Measurements from ENCODE around the gene SPOCK3.
"Not testable (repeated sequence)": the region's sequence is repeated elsewhere in the genome, so short reads cannot be mapped to it uniquely, and the experiment has no call there.

Gene SPOCK3

DNA sequence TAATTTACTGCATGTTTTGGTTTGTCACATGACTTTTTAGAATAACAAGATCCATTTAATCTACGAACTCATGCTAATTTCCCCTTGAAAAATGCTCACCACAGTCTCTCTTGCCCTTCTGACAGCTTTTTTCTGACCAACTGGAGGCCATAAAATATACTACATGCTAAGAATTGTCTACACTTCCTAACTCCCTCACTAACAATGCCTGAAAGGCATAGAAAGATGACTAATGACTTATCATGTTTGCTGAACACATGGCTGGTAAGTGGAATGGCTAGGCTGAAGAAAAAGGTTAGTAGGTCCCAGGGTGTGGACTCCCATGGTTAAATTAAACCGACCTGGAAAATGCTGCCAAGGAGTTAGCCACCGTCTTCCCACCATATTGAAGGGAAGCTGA lies 309.9 kb downstream of the SPOCK3 start:
- peak in 1 of 3 experiments; percentile 18 for DNase-seq

DNA sequence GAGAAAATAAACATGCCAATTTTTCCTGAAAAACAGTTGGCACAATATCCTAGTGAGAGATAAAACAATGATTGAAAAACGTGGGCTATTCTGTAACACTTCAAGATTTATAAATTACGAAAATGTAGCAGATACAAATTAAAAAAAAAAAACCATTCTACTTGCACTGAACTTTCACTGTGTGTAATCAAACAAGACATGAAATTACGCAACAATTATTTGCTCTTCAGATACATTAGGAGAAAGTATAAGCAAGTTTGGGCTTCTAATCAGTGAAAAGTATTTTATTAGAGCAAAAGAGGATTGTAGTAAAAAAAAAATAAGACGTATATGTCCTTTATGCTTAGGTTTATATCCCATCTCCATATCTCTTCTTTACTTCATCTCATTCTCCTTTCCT lies 320.4 kb downstream of the SPOCK3 start:
- DNase-seq = no peak

DNA sequence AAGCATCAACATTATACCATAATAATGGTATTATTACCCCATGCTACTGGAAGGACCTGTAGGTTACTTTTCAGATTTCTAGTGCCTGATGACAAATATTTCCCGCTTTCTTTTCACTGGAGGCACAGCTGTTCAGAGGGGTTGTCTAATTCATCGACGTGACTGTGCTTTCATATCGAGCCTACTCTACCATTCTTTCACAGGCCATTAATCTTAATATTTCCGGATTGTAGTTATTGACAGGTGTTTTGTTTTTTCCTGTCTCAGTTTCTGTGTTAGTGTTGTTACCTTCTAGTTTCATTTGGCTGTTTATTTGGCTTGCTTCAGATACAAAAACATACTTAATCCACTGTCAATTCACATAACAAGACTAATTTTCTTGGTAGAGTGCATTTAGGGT lies 330.9 kb downstream of the SPOCK3 start:
- DNase-seq = peak in 2 of 3 experiments; percentile 21 to 73

DNA sequence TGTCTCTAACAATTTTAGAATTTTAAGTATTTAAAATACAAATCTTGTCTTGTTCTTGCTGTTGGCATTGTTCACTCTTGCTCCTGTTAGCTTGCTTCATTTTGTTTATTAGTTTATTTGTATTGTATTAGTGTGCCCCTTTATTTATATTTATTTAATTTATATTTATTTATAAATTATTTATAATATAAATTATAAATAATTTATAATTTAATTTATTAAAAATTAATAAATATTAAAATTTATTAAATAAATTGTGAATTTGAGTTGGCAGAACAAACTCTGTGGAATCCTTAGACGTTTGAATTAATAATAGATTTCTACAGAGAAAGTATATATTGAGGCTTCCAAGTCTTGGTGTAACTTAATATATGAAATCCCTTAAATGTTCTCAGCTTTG lies 331.4 kb downstream of the SPOCK3 start:
- DNase-seq = no peak

DNA sequence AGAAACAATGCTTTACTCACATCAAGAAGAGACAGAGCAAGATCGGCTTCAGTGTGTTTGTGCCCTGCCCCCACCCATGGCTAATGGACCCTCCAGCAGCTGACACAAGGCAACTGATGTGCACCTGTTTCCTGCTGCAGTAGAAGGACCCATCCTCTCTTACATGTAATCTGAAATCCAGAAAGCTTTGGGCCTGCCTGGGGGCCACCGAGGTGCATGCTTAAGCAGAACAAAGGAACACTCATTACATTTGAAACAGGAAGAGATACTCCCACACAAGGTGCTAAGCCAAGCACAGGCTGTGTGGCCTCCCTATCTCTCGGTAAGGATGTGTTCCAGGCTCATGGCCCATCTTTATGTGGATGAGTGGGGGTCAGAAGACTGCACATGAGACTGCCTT lies 338.0 kb downstream of the SPOCK3 start:
- peak in 1 of 3 experiments; percentile 18 for DNase-seq

DNA sequence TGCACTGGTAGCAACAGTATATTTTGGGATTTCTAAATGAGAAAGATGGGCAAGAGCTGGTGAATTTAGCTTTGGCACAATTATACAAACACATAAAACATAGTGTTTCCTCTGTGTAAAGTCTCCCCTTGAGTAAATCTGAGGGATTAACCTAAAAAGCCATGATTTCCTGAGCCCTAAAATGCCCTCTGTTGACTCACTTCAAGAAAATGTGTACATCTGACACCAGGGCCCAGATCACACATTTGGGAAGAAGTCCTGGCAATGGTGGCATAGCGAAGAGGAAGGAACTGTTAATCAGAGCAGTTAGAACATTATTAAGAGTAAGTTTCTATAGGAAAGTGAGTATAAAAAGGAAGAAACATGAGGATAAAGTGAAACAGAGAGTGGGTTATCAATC lies 338.5 kb downstream of the SPOCK3 start:
- DNase-seq = no peak

DNA sequence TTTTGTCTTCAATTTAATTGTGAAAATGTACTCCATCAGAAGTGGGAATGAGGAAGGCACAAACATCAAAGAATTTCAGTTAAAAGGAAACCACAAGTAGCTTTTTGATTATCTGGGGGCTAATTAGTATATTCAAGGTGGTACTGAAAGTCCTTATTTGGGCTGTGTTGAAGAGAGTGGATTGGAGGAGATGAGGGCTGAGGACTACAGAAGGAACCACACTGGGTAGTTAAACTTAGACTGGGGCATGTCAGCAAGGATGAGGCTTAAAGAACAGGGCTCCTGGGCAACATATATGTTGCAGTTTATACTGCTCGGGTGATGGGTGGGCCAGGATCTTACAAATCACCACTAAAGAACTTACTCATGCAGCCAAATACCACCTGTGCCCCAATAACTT lies 346.8 kb downstream of the SPOCK3 start:
- no peak for DNase-seq

DNA sequence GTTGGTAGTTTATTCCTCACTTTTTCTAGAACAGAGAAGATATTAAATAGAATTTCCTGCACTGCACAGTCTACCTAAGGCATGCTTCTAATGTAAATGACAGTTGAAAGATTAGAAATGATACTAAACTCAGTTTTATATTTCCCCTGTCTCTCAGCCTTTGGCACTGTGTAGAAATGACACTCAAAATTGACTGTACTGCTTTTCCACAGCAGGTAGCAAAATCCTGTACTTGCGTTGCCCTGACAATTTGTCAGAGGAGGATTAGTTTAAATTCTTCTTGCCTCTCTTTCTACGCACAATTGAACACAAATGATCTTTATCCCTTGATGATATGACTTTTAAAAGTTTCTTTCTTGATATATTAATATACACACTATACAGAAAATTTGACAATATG lies 347.6 kb downstream of the SPOCK3 start:
- no peak for DNase-seq

DNA sequence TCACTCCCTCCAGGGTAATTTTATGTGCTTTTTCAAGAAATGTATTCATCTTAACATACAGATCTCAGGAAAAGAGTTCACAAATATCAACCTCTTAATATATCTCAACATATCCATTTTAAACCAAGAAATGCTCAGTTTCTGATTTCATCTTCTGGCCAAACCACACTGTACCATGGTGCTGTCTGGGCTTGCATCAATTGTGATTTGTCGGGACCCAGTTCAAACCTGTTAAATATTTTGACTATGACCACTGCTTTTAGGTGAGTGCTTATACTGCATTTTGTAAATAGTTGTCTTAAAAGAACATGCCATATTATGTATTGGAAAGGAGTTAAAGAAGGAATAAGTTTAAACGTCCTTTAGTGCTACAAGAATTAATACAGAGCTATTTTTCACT lies 352.1 kb downstream of the SPOCK3 start:
- DNase-seq = no peak

DNA sequence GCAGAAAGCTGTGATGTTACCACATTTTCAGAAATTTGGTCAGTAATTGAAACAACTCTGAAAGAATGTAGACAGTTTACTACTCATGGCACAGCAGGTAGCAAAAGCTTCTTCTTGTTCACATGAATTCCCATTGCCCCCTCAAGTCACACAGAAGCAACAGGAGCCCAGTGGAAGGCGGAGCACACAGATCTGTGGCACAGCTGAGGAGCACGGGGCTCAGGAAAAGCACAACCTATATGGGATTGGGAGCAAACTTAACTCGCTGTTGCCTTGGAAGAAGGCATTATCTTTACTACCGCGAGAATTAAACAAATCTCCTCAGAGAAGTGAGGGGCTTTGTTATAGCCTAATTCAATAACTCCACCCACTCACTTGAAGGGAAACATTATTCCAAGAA lies 358.5 kb downstream of the SPOCK3 start:
- no peak for DNase-seq

DNA sequence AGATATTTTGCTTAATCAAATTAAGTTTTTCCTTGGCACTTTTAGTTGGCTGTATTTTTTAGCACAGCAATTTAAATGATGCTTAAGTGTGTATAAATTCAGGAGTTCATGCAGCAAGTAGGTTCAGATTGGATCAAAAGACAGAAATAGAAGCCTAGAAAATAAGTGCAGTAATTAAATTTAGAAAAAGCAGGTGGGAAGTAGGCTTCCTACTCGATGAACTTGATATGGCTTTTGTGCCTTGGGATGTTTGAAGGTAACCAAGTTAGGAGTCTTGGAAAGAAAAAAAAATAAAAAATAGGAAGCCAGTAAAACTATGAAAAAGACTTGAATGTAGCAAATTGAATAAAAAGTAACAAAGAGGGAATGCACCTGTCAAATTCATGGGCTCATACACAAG lies 372.3 kb downstream of the SPOCK3 start:
- DNase-seq = no peak

DNA sequence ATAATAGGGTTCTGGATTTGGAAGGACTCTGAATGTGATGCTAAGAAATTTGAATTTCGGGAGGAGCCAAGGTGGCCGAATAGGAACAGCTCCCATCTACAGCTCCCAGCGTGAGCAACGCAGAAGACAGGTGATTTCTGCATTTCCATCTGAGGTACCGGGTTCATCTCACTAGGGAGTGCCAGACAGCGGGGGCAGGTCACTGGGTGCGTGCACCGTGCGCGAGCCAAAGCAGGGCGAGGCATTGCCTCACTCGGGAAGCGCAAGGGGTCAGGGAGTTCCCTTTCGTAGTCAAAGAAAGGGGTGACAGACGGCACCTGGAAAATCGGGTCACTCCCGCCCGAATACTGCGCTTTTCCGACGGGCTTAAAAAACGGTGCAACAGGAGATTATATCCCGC lies 383.9 kb downstream of the SPOCK3 start:
- not testable (repeated sequence) for DNase-seq

DNA sequence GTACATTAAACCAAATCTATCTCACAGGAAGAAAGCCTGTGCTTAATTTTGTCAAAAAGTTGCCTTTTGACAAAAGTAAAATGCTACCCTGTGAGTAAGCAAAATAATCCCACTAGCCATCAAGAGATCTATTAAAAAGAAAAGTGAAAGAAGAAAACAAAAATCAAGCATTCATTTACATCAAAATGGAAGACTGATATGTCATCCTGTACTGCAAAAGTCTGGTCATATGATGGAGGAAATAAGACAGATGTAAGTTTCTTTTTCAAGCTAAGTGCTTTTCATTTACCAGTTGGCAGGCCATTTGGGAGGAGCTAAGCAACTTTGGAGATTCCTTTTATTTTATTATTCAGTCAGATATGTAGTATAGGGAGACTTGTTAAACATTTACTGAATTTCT lies 387.4 kb downstream of the SPOCK3 start:
- DNase-seq = no peak

DNA sequence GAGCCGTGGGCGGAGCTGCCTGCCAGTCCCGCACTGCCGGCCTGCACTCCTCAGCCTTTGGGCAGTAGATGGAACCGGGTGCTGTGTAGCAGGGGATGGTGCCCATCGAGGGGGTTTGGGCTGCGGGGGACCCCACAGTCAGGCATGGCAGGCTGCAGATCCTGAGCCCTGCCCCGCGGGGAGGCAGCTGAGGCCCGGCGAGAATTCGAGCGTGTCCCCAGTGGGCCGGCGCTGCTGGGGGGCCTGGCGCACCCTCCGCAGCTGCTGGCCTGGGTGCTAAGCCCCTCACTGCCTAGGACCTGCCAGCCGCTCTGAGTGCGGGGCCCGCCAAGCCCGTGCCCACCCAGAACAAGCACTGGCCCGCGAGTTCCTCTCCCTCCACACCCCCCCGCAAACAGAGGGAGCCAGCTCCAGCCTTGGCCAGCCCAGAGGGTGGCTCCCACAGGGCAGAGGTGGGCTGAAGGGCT lies 391.5 kb downstream of the SPOCK3 start:
- no peak for DNase-seq

DNA sequence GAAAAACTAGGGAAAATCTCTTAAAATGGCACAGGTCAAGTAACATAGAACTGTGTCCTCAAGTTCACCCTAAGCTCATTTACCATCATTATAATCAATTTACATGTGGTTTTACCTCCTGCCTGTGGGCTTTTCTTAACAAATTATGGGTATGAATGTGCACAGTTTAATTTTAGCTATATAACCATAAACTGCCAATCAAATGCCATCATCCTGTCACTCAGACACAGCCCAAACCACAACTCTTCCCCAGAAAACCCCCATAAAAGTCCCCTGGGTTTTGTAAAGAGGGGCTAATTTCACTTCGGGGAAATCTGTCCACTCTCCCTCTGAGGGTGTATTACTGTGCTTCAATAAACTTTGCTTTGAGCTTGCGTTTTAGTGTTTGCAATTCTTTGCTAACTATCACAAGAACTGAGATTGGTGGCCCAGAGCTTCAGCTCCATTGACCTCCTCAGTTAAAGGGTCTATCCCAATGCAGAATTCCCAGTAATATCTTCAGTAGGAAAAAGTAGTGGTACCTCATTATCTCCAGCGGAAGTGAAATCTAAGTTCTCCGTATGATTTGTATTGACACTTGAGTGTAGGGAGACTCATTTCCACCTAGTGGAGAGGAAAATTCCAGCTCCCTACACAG lies 394.6 kb downstream of the SPOCK3 start:
- DNase-seq = no peak

DNA sequence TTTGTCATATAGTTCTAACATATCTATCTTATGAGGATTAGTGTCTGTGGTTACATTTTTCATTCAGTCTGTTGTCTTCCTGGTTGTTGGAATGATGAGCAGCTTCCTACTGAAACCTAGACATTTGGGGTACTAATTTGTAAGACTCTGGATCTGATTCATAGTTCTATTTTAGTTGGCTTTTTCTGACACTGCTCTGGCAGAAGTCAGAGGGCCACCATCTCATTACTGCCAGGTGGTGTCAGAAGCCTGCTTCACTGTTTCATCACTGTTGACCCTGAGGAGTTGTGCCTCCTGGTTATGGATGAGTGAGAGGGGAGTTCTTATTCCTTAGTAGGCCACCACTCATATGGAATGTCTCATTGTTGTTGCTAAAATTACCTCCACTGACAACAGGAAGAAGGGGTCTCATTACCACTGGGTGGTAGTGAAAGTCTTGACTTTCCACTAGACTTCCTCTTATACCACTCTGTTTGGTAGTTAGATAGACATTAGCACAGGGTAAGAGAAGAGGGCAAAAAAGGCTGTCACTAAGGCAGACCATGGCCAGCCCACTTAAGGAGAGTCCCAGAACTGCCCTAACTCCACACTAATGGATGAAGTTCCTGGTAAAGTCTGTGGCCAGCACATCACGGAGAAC lies 395.2 kb downstream of the SPOCK3 start:
- DNase-seq = no peak

DNA sequence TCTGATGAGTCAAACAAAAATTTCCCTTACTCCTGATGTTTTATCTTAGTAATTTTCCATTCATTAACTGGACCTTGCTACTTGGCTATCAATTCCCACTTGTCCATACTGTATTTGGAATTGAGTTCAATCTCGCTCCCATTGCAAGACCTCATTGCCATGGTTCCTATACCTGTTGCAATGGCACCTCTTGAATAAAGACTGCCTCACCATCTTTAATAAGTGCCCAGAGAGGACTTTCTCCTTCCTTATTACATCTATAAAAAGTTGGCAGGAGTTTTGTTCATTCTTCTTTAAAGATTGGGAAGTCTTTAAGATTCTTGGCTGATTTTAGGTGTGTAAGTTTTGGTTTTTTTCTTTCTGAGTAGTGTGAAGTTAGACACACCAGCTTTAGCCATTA lies 397.4 kb downstream of the SPOCK3 start:
- no peak for DNase-seq

DNA sequence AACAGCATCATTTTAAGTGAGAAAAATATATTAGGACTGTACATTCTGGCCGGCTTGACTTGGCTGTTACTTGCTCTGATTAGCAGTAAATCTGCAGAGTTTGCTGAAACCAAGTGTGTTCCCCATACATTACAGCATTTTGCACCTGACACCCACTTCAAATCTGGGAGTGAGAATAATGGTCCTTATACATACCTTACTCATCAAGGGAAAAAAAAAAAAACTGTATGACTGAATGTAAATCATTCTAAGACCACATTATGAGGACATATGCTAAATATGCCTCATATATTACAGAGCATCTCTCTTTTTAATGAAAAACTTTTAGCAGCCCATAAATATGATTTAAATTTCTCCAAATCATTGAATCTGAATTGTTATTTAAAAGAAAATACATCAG lies 406.7 kb downstream of the SPOCK3 start:
- peak in 1 of 3 experiments; percentile 33 for DNase-seq

DNA sequence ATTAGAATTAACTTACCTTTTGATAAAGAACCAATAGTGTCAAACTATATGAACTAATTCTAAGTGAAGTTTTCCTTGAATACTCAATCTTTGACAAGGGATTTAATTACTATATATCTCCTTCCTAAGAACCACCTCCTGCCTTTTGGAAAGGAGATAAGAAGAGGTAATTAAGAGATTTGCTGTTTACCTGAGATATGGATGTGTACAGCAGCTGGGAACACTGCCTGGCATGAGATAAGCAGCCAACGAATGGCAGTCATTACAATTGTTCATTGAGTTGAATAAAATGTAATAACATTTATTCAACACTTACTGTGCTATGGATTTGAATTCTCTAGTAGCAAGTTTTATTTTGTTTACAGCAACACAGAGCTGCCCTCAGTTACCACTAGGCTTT lies 407.1 kb downstream of the SPOCK3 start:
- DNase-seq = no peak

DNA sequence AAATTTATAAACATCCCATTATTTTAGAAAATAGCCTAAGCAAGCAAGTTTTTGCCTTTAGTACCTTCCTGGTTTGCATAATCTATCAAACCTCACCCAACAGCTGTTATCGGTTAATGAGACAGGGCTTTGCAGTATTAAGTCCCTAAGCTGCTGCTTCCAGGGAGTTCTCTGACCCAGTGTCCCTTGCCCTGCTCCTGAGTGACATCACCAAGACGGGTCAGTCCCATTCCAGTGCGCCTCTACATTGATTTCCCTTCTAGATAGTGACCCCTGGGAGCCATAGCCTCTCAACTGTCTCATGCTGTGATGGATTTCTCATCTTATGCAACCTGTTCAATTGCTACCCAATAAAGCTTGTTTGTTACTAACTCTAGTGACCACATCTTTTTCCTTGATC lies 410.4 kb downstream of the SPOCK3 start:
- DNase-seq = no peak

DNA sequence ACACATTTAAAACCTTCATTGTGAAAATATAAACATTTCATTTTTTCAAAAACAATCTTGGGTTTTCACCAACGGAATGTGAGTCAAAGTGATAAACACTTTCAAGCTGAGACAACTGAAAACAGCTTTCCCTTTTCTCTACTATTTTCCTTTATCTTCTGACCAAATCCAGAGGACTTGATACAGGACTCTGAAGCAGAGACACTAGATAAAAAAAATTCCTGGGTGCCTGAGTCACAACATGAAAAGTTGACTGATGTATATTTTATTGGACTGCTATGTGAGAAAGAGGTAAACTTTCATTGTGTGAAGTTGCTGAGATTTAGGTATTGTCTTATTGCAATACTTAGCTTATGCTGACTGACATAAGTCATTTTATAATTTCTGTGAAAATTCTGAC lies 411.2 kb downstream of the SPOCK3 start:
- DNase-seq = no peak

DNA sequence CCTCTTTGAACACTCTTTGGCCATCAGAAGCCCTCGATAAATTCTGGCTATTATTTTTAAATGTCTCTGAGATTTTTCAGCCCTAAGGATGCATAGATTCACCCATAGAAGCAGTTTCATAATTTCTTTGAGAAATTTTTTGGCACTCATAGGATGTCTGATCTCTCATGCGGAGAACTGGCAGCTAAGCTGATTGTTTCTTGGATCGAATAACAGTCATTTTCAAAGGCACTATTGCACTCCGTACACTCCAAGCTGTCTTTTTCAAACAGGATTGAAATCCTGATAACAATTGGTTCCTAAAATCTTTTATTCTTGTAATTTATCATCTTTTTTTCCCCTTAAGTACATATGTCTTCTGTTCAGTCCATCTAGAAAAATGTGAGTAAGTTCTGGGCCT lies 411.9 kb downstream of the SPOCK3 start:
- no peak for DNase-seq

DNA sequence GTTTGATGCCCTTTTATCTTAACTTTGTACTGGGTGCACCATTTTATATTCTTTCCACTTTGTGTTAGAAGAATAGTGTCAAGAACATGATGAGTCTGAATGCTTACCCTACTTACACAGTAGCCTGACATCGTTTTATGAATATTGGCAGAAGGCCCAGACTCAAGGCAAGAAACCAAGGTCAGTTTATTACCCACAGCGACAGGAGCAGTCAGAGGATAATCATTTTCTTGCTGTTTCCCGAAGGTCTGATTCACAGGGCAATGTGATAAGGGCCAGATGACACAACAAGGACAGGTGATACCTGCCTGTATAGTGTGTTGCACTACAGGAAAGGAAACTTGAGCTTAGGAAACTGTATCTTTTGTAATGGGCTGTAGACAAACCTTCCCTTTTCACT lies 417.4 kb downstream of the SPOCK3 start:
- peak in 2 of 3 experiments; percentile 5 to 63 for DNase-seq

DNA sequence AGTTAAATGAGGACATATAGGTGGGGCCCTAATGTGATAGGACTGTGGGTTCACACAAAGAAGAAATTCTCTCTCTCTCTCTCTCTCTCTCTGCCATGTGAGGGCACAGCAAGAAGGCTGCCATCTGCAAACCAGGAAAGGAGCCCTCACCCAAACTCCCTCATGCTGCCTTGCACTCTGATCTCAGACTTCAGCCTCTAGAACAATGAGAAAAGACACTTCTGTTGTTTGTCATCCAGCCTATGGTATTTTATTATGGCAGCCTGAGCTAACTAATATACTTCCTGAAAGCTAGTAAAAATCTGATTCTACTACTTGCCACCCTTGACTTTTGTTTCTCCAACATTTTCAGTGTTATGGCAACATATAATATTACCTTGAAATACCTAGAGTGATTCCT lies 425.9 kb downstream of the SPOCK3 start:
- no peak for DNase-seq

DNA sequence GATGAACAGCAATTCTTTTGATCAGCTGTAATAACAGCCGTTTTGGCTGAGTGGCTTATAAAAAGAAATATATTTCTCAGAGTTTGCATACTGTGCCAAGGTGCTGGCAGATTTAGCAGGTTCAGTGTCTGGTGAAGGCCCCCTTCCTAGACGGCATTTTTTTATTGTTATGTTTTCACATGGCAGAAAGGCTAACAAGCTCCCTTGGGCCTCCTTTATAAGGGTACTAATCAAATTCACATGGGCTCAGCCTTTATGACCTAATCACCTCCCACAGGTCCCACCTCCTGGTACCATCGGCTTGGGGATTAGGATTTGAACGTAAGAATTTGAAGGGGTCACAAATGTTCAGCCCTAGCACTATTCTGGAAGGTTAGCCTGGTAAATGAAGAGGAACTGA lies 431.9 kb downstream of the SPOCK3 start:
- no peak for DNase-seq
